B cell (primary cell): ENCODE measurements around the gene UBE2G2. TPM values are rescaled to one million over a fixed set of nuclear protein-coding genes. Genes with fewer than 3 reads are reported as not detected.

Experiments
- ATAC-seq: fragments of 200-7000 bp; cut with Tn5 transposase; one replicate; pipeline ENCODE4 v1.10.0; 2021; ENCODE audit warnings: low read depth, mild to moderate bottlenecking, moderate number of reproducible peaks, moderate library complexity
- CTCF ChIA-PET: fragments of 350-600 bp; sonication (Branson Sonifier 250); formaldehyde crosslinking; loops from one replicate; lab custom pipeline; 2021; ENCODE audit warnings: antibody characterized with exemption, inconsistent platforms; lab: Charles Lee
- POLR2A ChIA-PET: fragments of 350-600 bp; sonication (Branson Sonifier 250); formaldehyde crosslinking; loops from one replicate; lab custom pipeline; 2021; ENCODE audit warnings: antibody characterized with exemption; lab: Charles Lee
- DNase-seq: peaks from one replicate; pipeline ENCODE4 v3.0.0; 2013
- H2AFZ ChIP-seq: 2 replicates; pipeline ENCODE4 v1.6.1; 2012; ENCODE audit warnings: mild to moderate bottlenecking, low read depth, low read length; ENCODE audit not compliant: insufficient read depth, poor library complexity, severe bottlenecking
- H3K27ac ChIP-seq, 2 donors: 1 replicate in 1 of 2; 2 replicates in 1 of 2; pipeline ENCODE4 v1.5.1; 2012 to 2013; ENCODE audit warnings: low read length in 2 of 2, mild to moderate bottlenecking in 2 of 2, moderate library complexity in 1 of 2
- H3K27me3 ChIP-seq, 4 experiments: fragments of 200-600 bp in 1 of 4; sonication (generic) in 1 of 4; replicated peaks in 1 of 4; 1 replicate in 2 of 4; 2 replicates in 2 of 4; pipeline versions ENCODE4 v1.6.1 to v1.7.0; 2013 to 2016; ENCODE audit warnings: low read length in 3 of 4, mild to moderate bottlenecking in 2 of 4, mixed read lengths in 1 of 4, moderate library complexity in 1 of 4; ENCODE audit not compliant: insufficient read depth in 4 of 4, control insufficient read depth in 3 of 4; ENCODE audit errors: control extremely low read depth in 1 of 4
- H3K36me3 ChIP-seq, 2 experiments: replicated peaks in 1 of 2; 1 replicate in 1 of 2; 2 replicates in 1 of 2; pipeline versions ENCODE4 v1.6.1 to v1.7.1; 2013; ENCODE audit warnings: low read length in 1 of 2; ENCODE audit not compliant: insufficient read depth in 2 of 2, control insufficient read depth in 1 of 2; ENCODE audit errors: control extremely low read depth in 1 of 2, extremely low read depth in 1 of 2
- H3K4me1 ChIP-seq, 2 donors: fragments of 200-600 bp in 1 of 2; sonication (generic) in 1 of 2; 1 replicate in 1 of 2; 2 replicates in 1 of 2; pipeline versions ENCODE4 v1.5.1 to v1.6.1; 2013 to 2017; ENCODE audit warnings: low read length in 2 of 2; ENCODE audit not compliant: control insufficient read depth in 2 of 2, insufficient read depth in 2 of 2
- H3K4me2 ChIP-seq: replicated peaks from 2 replicates; pipeline ENCODE3; 2012; ENCODE audit warnings: mild to moderate bottlenecking, low read depth, low read length; ENCODE audit not compliant: poor library complexity, severe bottlenecking
- H3K4me3 ChIP-seq, 5 experiments: fragments of 200-600 bp in 1 of 5; sonication (generic) in 1 of 5; 1 replicate in 3 of 5; 2 replicates in 2 of 5; pipeline versions ENCODE4 v1.5.1 to v1.7.0; 2011 to 2016; ENCODE audit warnings: low read length in 4 of 5, mild to moderate bottlenecking in 4 of 5, low read depth in 2 of 5, control low read depth in 1 of 5, moderate library complexity in 1 of 5; ENCODE audit not compliant: insufficient read depth in 1 of 5; ENCODE audit errors: control extremely low read depth in 1 of 5, extremely low read depth in 1 of 5
- H3K79me2 ChIP-seq: fragments of 200-600 bp; sonication (generic); one replicate; pipeline ENCODE4 v1.6.0; 2016; ENCODE audit warnings: low read length; ENCODE audit not compliant: control insufficient read depth, insufficient read depth
- H3K9ac ChIP-seq: fragments of 200-600 bp; sonication (generic); 2 replicates; pipeline ENCODE4 v1.6.1; 2017; ENCODE audit warnings: mild to moderate bottlenecking, low read length, moderate library complexity
- H3K9me3 ChIP-seq, 3 donors: one replicate each; pipeline versions ENCODE4 v1.6.1 to v1.7.1; 2013; ENCODE audit warnings: low read length in 2 of 3; ENCODE audit not compliant: control insufficient read depth in 2 of 3, insufficient read depth in 1 of 3; ENCODE audit errors: control extremely low read depth in 1 of 3
- H4K20me1 ChIP-seq: 2 replicates; pipeline ENCODE4 v1.6.0; 2012; ENCODE audit warnings: mild to moderate bottlenecking, low read length; ENCODE audit not compliant: insufficient read depth, control insufficient read depth, poor library complexity, severe bottlenecking
- H3K27ac Mint-ChIP-seq: one replicate; pipeline ENCODE4 v1.8.0; 2021; ENCODE audit warnings: mixed read lengths
- H3K27me3 Mint-ChIP-seq: one replicate; pipeline ENCODE4 v1.8.0; 2021; ENCODE audit warnings: mixed read lengths
- H3K4me1 Mint-ChIP-seq: one replicate; pipeline ENCODE4 v1.8.0; 2021; ENCODE audit warnings: mixed read lengths
- H3K4me3 Mint-ChIP-seq: one replicate; pipeline ENCODE4 v1.8.0; 2021; ENCODE audit warnings: mixed read lengths
- H3K9me3 Mint-ChIP-seq: one replicate; pipeline ENCODE4 v1.8.0; 2022; ENCODE audit warnings: mixed read lengths; ENCODE audit not compliant: insufficient read depth
- CTCF ChIP-seq: fragments of 200-600 bp; IDR thresholded peaks from one replicate; pipeline ENCODE4 v1.8.0; 2022; ENCODE audit warnings: antibody characterized with exemption, mild to moderate bottlenecking
- EZH2 ChIP-seq: IDR thresholded peaks from 2 replicates; pipeline ENCODE4 v1.6.1; 2012; ENCODE audit warnings: borderline replicate concordance, low read depth, mild to moderate bottlenecking, moderate library complexity, low read length; ENCODE audit not compliant: insufficient read depth, poor library complexity, severe bottlenecking
- WGBS: methylation state at CpG from one replicate; pipeline ENCODE4 v1.1.5; 2013; ENCODE audit warnings: missing lambda C conversion rate; ENCODE audit not compliant: insufficient coverage; 5-methylcytosine and 5-hydroxymethylcytosine counted together
- intact Hi-C: fragments of 100-400 bp; cut with micrococcal nuclease; formaldehyde crosslinking; loops from one replicate; pipeline ENCODE4 v1.10.0; 2022
- polyA plus RNA-seq: library from polyadenylated mRNA; depleted of rRNA; stranded (reverse); fragments of >200 nt; gene quantifications from 2 replicates; pipeline ENCODE4 v1.2.3, GENCODE V29; 2012
- total RNA-seq, 2 donors: library from RNA; stranded (reverse); fragments of 120-200 nt in 1 of 2; gene quantifications; 1 replicate in 1 of 2; 2 replicates in 1 of 2; pipeline versions ENCODE4 v1.2.3 to v1.2.4, GENCODE V29; 2013 to 2022

The UBE2G2 gene
- total and polyA plus RNA-seq, 2 donors (not counting 1 experiment from before 2014, with no cell fraction given), result 96.4 to 109 TPM

GRCh38 chr21:44758781-44759627 lies 42.6 kb downstream of the UBE2G2 start:
- Histone ChIP-seq H3K9me3 (peaks cover 0 to 9% (median 0%) of the 10 kb centered on the region in 3 donors), H3K4me3 (no peak overlapping the region), H3K27me3 (no peaks in the 10 kb centered on the region), H3K4me1 (no peaks in the 10 kb centered on the region), H3K36me3 (no peaks in the 10 kb centered on the region), H3K9ac (no peak overlapping the region), H3K27ac (no peak overlapping the region), H3K4me2 (no peak overlapping the region), H3K79me2 (no peaks in the 10 kb centered on the region), H4K20me1 (no peaks in the 10 kb centered on the region), H2AFZ (no peak overlapping the region)
- 80% methylated on average over 26 of the region's 26 CpGs for WGBS
- H3K9me3 Mint-ChIP-seq, result no peaks in the 10 kb centered on the region
- TF ChIP-seq CTCF (no peak), EZH2 (no peak)
- ChIA-PET CTCF (interaction anchor here (0.5 kb wide), 1 partner anchor 35 kb away, joined by 3 read pairs; no protein-coding TSS in a partner anchor), POLR2A (no interaction called here)
- H3K4me3 Mint-ChIP-seq, result no peak overlapping the region
- peaks cover 4% of the 10 kb centered on the region for H3K27me3 Mint-ChIP-seq
- ATAC-seq, result no peak
- H3K4me1 Mint-ChIP-seq, result no peaks in the 10 kb centered on the region
- H3K27ac Mint-ChIP-seq, result no peak overlapping the region
- no peak for DNase-seq
- intact Hi-C loops, result no loop called here

GRCh38 chr21:44758141-44758561 lies 43.5 kb downstream of the UBE2G2 start:
- Histone ChIP-seq H3K4me3 (no peak overlapping the region), H3K9ac (no peak overlapping the region), H3K79me2 (no peaks in the 10 kb centered on the region), H4K20me1 (no peaks in the 10 kb centered on the region), H3K27ac (no peak overlapping the region), H3K9me3 (peaks cover 0 to 9% (median 0%) of the 10 kb centered on the region in 3 donors), H3K36me3 (no peaks in the 10 kb centered on the region), H3K27me3 (no peaks in the 10 kb centered on the region), H2AFZ (no peak overlapping the region), H3K4me2 (no peak overlapping the region), H3K4me1 (no peaks in the 10 kb centered on the region)
- Mint-ChIP-seq H3K27me3 (peaks cover 4% of the 10 kb centered on the region), H3K4me3 (no peak overlapping the region), H3K9me3 (no peaks in the 10 kb centered on the region), H3K4me1 (no peaks in the 10 kb centered on the region), H3K27ac (no peak overlapping the region)
- 90% methylated on average over 7 of the region's 8 CpGs for WGBS
- CTCF ChIA-PET, result interaction anchor here (0.5 to 0.9 kb wide), 2 partner anchors 36 to 38 kb away, joined by 3 read pairs; no protein-coding TSS in a partner anchor
- intact Hi-C loops, result no loop called here
- DNase-seq (no peak), ATAC-seq (no peak)
- POLR2A ChIA-PET, result no interaction called here
- TF ChIP-seq CTCF, result no peak
- no peak for TF ChIP-seq EZH2
